LNCaP clone FGC (cell line): ENCODE data around the gene UBE2L5.
"Not testable (repeated sequence)": the region's sequence is repeated elsewhere in the genome, so short reads cannot be mapped to it uniquely, and the experiment has no call there.

Experiments used
- DNase-seq: peaks from one replicate; pipeline ENCODE4 v3.0.0-alpha.2; 2011; ENCODE audit warnings: low read depth
- H3K4me3 ChIP-seq: 2 replicates; pipeline ENCODE4 v1.5.1; 2011; ENCODE audit warnings: mild to moderate bottlenecking, low read depth, low read length, control low read depth
- CTCF ChIP-seq: IDR thresholded peaks from 2 replicates; pipeline ENCODE4 v1.5.1; 2012; ENCODE audit warnings: mild to moderate bottlenecking; ENCODE audit not compliant: control insufficient read depth, insufficient read depth; ENCODE audit errors: extremely low read depth

The UBE2L5 gene

GRCh38 chr13:30440910-30441703, 18.8 kb downstream of the UBE2L5 start:
- no peak for TF ChIP-seq CTCF
- no peak for DNase-seq
- H3K4me3 ChIP-seq: no peak overlapping the region

GRCh38 chr13:30442926-30443325, 20.6 kb downstream of the UBE2L5 start:
- no peak for DNase-seq
- TF ChIP-seq CTCF: no peak
- no peak overlapping the region for H3K4me3 ChIP-seq

GRCh38 chr13:30443491-30443890, 21.2 kb downstream of the UBE2L5 start:
- not testable (repeated sequence) for DNase-seq, H3K4me3 ChIP-seq

GRCh38 chr13:30443957-30444404, 21.7 kb downstream of the UBE2L5 start:
- H3K4me3 ChIP-seq: no peak overlapping the region
- DNase-seq: no peak
- no peak for TF ChIP-seq CTCF

GRCh38 chr13:30446126-30446500, 23.8 kb downstream of the UBE2L5 start:
- no peak for TF ChIP-seq CTCF
- H3K4me3 ChIP-seq: no peak overlapping the region
- no peak for DNase-seq

GRCh38 chr13:30448441-30448840, 26.1 kb downstream of the UBE2L5 start:
- TF ChIP-seq CTCF: no peak
- H3K4me3 ChIP-seq: no peak overlapping the region
- DNase-seq: no peak

- DNase-seq: no peak
- H3K4me3 ChIP-seq: no peak overlapping the region
- TF ChIP-seq CTCF: no peak
Measured at GRCh38 chr13:30450066-30450465, 27.8 kb downstream of the UBE2L5 start.

- not testable (repeated sequence) for H3K4me3 ChIP-seq, DNase-seq
Measured at GRCh38 chr13:30451476-30451875, 29.2 kb downstream of the UBE2L5 start.
